DOHH2 (cell line): Measurements from ENCODE around the gene DMD.

Experiments used
- H3F3A ChIP-seq: fragments of 200-600 bp; sonication (generic), shearing (Covaris generic); 2 replicates; pipeline ENCODE4 v1.6.0; 2016; ENCODE audit warnings: antibody characterized with exemption, mild to moderate bottlenecking; ENCODE audit not compliant: control insufficient read depth, insufficient read depth
- H3K27ac ChIP-seq: fragments of 200-600 bp; sonication (generic); 2 replicates; pipeline ENCODE4 v1.5.1; 2014; ENCODE audit warnings: low read depth, mild to moderate bottlenecking, low read length, moderate library complexity
- H3K27me3 ChIP-seq: fragments of 200-600 bp; sonication (generic); 2 replicates; pipeline ENCODE4 v1.6.1; 2014; ENCODE audit warnings: mild to moderate bottlenecking, low read length, mixed read lengths; ENCODE audit not compliant: control insufficient read depth
- H3K36me3 ChIP-seq: fragments of 200-600 bp; sonication (generic); 2 replicates; pipeline ENCODE4 v1.6.1; 2014; ENCODE audit warnings: mild to moderate bottlenecking, low read length, moderate library complexity, mixed read lengths; ENCODE audit not compliant: control insufficient read depth
- H3K4me1 ChIP-seq: fragments of 200-600 bp; sonication (generic); 2 replicates; pipeline ENCODE4 v1.6.1; 2014; ENCODE audit warnings: mild to moderate bottlenecking, low read length, mixed read lengths; ENCODE audit not compliant: control insufficient read depth
- H3K4me2 ChIP-seq: fragments of 200-600 bp; sonication (generic); 2 replicates; pipeline ENCODE4 v1.6.0; 2014; ENCODE audit warnings: mild to moderate bottlenecking, low read length, moderate library complexity
- H3K4me3 ChIP-seq: fragments of 200-600 bp; sonication (generic); 2 replicates; pipeline ENCODE4 v1.5.1; 2014; ENCODE audit warnings: mild to moderate bottlenecking, low read length, mixed read lengths
- H3K79me2 ChIP-seq: fragments of 200-600 bp; sonication (generic); 2 replicates; pipeline ENCODE4 v1.6.1; 2014; ENCODE audit warnings: mild to moderate bottlenecking, low read length, mixed read lengths; ENCODE audit not compliant: control insufficient read depth
- H3K9me2 ChIP-seq: fragments of 200-600 bp; sonication (generic); replicated peaks from 2 replicates; pipeline ENCODE4 v1.6.1; 2014; ENCODE audit warnings: mild to moderate bottlenecking, low read length, mixed read lengths; ENCODE audit not compliant: control insufficient read depth
- H3K9me3 ChIP-seq: fragments of 200-600 bp; sonication (generic); 2 replicates; pipeline ENCODE4 v1.6.1; 2014; ENCODE audit warnings: antibody characterized with exemption, low read length, mixed read lengths; ENCODE audit not compliant: control insufficient read depth, insufficient read depth
- H4K20me1 ChIP-seq: fragments of 200-600 bp; sonication (generic); 2 replicates; pipeline ENCODE4 v1.6.0; 2014; ENCODE audit warnings: low read depth, mild to moderate bottlenecking, antibody characterized with exemption, low read length, moderate library complexity; ENCODE audit not compliant: control insufficient read depth, insufficient read depth
- EZH2phosphoT487 ChIP-seq: fragments of 200-600 bp; sonication (generic); IDR thresholded peaks from 2 replicates; pipeline ENCODE4 v1.6.1; 2017; ENCODE audit warnings: borderline replicate concordance, mild to moderate bottlenecking, antibody characterized with exemption, low read length, moderate library complexity, mixed read lengths
- TF ChIP-seq, protein P1 (sequence below): fragments of 200-600 bp; sonication (generic); IDR thresholded peaks from one replicate; pipeline ENCODE4 v1.5.1; 2014; ENCODE audit warnings: antibody characterized with exemption, mild to moderate bottlenecking, low read depth, low read length; ENCODE audit not compliant: poor library complexity, severe bottlenecking

The DMD gene

GRCh38 chrX:31350808-31351074 lies 1860.6 kb downstream of the DMD start:
- Histone ChIP-seq H3K79me2 (no peaks in the 10 kb centered on the region), H3K9me3 (no peaks in the 10 kb centered on the region), H3K36me3 (no peaks in the 10 kb centered on the region), H3K4me1 (no peaks in the 10 kb centered on the region), H4K20me1 (no peaks in the 10 kb centered on the region), H3K4me2 (no peak overlapping the region), H3K9me2 (no peaks in the 10 kb centered on the region), H3K4me3 (no peak overlapping the region), H3F3A (no peaks in the 10 kb centered on the region), H3K27ac (no peak overlapping the region), H3K27me3 (no peaks in the 10 kb centered on the region)
- no peak for TF ChIP-seq EZH2phosphoT487
- TF ChIP-seq, protein P1, sequence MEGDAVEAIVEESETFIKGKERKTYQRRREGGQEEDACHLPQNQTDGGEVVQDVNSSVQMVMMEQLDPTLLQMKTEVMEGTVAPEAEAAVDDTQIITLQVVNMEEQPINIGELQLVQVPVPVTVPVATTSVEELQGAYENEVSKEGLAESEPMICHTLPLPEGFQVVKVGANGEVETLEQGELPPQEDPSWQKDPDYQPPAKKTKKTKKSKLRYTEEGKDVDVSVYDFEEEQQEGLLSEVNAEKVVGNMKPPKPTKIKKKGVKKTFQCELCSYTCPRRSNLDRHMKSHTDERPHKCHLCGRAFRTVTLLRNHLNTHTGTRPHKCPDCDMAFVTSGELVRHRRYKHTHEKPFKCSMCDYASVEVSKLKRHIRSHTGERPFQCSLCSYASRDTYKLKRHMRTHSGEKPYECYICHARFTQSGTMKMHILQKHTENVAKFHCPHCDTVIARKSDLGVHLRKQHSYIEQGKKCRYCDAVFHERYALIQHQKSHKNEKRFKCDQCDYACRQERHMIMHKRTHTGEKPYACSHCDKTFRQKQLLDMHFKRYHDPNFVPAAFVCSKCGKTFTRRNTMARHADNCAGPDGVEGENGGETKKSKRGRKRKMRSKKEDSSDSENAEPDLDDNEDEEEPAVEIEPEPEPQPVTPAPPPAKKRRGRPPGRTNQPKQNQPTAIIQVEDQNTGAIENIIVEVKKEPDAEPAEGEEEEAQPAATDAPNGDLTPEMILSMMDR = no peak

DNA sequence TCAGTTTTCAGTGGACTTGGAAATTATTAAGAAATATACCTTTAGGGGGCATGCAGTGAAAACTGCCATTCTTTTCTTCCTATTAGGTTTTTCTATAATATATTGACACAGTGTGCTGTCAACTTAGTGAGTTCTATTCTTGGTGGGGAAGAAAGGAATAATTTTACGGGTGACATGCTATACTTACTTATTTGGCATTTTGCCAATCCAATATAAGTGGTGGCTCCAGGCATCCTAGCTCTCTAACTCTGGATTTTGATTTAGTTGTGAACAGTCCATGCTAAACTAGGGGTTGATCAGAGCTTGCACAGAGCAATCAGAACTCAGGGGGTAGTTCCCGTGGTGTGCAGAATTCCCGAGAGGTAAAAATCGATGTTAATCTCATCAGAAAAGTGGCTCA lies 1861.8 kb downstream of the DMD start:
- Histone ChIP-seq H4K20me1 (no peaks in the 10 kb centered on the region), H3K27ac (no peak overlapping the region), H3K9me3 (no peaks in the 10 kb centered on the region), H3K36me3 (no peaks in the 10 kb centered on the region), H3K4me2 (no peak overlapping the region), H3K79me2 (no peaks in the 10 kb centered on the region), H3K4me3 (no peak overlapping the region), H3K4me1 (no peaks in the 10 kb centered on the region), H3F3A (no peaks in the 10 kb centered on the region), H3K27me3 (no peaks in the 10 kb centered on the region), H3K9me2 (no peaks in the 10 kb centered on the region)
- TF ChIP-seq EZH2phosphoT487 = no peak
- TF ChIP-seq, protein P1 = no peak

GRCh38 chrX:31340587-31340986 lies 1870.8 kb downstream of the DMD start:
- no peaks in the 10 kb centered on the region for H3K27me3 ChIP-seq
- H3F3A ChIP-seq = no peaks in the 10 kb centered on the region
- TF ChIP-seq, protein P1 = no peak
- TF ChIP-seq EZH2phosphoT487 = no peak
- H3K4me3 ChIP-seq = no peak overlapping the region
- H3K27ac ChIP-seq = no peak overlapping the region
- H3K79me2 ChIP-seq = no peaks in the 10 kb centered on the region
- H3K36me3 ChIP-seq = no peaks in the 10 kb centered on the region
- H4K20me1 ChIP-seq = no peaks in the 10 kb centered on the region
- no peak overlapping the region for H3K4me2 ChIP-seq
- no peaks in the 10 kb centered on the region for H3K9me3 ChIP-seq
- no peaks in the 10 kb centered on the region for H3K9me2 ChIP-seq
- no peaks in the 10 kb centered on the region for H3K4me1 ChIP-seq

DNA sequence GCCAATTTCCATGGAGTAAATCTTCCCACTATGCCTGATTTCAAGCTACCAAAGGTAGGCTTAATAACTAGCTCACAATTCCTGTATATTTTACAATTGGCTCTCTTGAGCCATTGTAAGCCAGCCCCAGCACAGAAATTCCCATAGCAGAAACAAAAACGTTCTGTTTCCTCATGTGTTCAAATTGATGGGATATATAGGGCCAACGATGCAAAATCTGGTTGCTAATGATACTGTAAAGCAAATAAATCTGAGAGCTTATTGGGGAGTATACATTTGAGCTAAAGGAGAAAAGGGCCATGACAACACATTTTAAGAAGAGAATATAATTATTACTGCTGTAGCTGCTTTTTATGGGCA lies 1872.4 kb downstream of the DMD start:
- H3K27ac ChIP-seq = no peak overlapping the region
- no peak overlapping the region for H3K4me3 ChIP-seq
- H3F3A ChIP-seq = no peaks in the 10 kb centered on the region
- H3K9me2 ChIP-seq = no peaks in the 10 kb centered on the region
- no peaks in the 10 kb centered on the region for H3K9me3 ChIP-seq
- no peak for TF ChIP-seq EZH2phosphoT487
- TF ChIP-seq, protein P1 = no peak
- no peaks in the 10 kb centered on the region for H3K27me3 ChIP-seq
- H3K36me3 ChIP-seq = no peaks in the 10 kb centered on the region
- H3K79me2 ChIP-seq = no peaks in the 10 kb centered on the region
- H3K4me1 ChIP-seq = no peaks in the 10 kb centered on the region
- no peak overlapping the region for H3K4me2 ChIP-seq
- no peaks in the 10 kb centered on the region for H4K20me1 ChIP-seq
